GM18508 (cell line): Measurements from ENCODE around the gene DPF3.

ENCODE experiments used
- ATAC-seq: cut with Tn5 transposase; IDR thresholded peaks from one replicate; pipeline ENCODE4 v1.9.1; 2021; ENCODE audit warnings: moderate number of reproducible peaks; ENCODE audit not compliant: insufficient read depth, unreplicated experiment

The DPF3 gene

GRCh38 chr14:72589652-72590051 lies 304.2 kb downstream of the DPF3 start:
- ATAC-seq, result no peak

- ATAC-seq, result no peak
Measured at GRCh38 chr14:72588521-72588920, 305.4 kb downstream of the DPF3 start.

GRCh38 chr14:72583316-72584272 lies 310.3 kb downstream of the DPF3 start:
- no peak for ATAC-seq

GRCh38 chr14:72582582-72582981 lies 311.3 kb downstream of the DPF3 start:
- ATAC-seq, result no peak

- no peak for ATAC-seq
Measured at GRCh38 chr14:72578514-72578913, 315.4 kb downstream of the DPF3 start.

- no peak for ATAC-seq
Measured at GRCh38 chr14:72577521-72577920, 316.4 kb downstream of the DPF3 start.

GRCh38 chr14:72576258-72576657 lies 317.6 kb downstream of the DPF3 start:
- no peak for ATAC-seq

- ATAC-seq, result no peak
Measured at GRCh38 chr14:72574715-72575114, 319.2 kb downstream of the DPF3 start.

GRCh38 chr14:72573725-72574417 lies 320.0 kb downstream of the DPF3 start:
- no peak for ATAC-seq
